Body of pancreas (tissue), 4 donors: Measurements from ENCODE around the gene NMT2.

Experiments used
- CTCF ChIP-seq, 7 experiments: fragments of 450-650 bp in 4 of 7; fragments of 200-600 bp in 3 of 7; sonication (generic) in 3 of 7; IDR thresholded peaks; one replicate each; pipeline ENCODE4 v1.5.1; 2016 to 2019; ENCODE audit warnings: antibody characterized with exemption in 7 of 7
- POLR2A ChIP-seq, 3 donors: fragments of 450-650 bp; IDR thresholded peaks; one replicate each; pipeline ENCODE4 v1.6.1; 2016; ENCODE audit warnings: antibody characterized with exemption in 3 of 3, mild to moderate bottlenecking in 2 of 3

- TF ChIP-seq CTCF (IDR thresholded peaks at IDR 0.05): no peak
- no peak for TF ChIP-seq POLR2A (IDR thresholded peaks at IDR 0.05)
These were observed 84.6 kb downstream of the NMT2 start for GRCh38 chr10:15083674-15084501.
